Measurements from ENCODE around the gene EED. TPM values are rescaled to one million over a fixed set of nuclear protein-coding genes. Genes with fewer than 3 reads are reported as not detected.
A peak's percentile ranks its signal among the peaks of the same experiment; 100 is the strongest.
"Not testable (repeated sequence)": the region's sequence is repeated elsewhere in the genome, so short reads cannot be mapped to it uniquely, and the experiment has no call there.

Gene EED
- total RNA-seq, 2 donors from 2014 or later, result 78.2 to 89.2 TPM

DNA sequence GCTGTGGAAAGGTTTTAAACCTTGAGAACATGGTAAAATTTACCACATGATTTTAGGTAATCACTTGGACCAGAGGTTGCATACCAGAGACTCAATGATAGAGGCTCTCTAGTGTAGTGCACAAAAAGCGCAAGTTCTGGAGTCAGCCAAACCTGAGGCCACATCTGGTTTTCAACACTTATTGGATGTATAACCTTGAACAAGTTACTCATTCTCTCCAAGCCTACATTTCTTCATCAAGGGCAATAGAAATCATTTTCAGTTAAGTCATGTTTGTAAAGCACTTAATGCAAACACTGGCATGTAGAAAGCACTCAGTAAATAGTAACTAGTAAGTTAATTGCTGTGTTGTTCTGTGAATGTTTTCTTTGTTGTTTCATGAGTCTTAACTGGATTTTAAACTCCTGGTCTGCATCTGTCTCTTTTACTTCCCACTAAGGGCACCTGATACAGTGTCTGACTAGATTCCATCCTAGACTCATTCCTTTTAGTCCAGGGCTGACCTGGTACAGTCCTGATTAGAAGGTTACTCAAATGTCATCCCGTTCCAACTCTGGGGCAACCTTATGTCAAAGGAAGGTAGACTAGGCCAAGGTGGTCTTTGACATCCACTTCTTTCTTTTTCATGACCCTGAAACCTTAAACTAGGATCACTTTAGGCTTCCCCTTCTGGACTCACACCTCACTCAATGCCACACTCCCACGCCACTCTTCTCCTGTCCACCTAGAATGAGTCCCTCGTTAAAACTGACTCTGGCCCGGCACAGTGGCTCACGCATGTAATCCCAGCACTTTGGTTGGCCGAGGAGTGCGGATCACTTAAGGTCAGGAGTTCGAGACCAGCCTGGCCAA lies 34.5 kb upstream of the EED start:
- H3K27me3 Mint-ChIP-seq, result no peaks in the 10 kb centered on the region
- H3K27ac Mint-ChIP-seq, result no peak overlapping the region
- no peak overlapping the region for H3K4me3 Mint-ChIP-seq
- H3K36me3 Mint-ChIP-seq (ENCODE audit: low read depth), result peaks cover 4% of the 10 kb centered on the region
- no peaks in the 10 kb centered on the region for H3K9me3 Mint-ChIP-seq
- peaks cover 11% of the 10 kb centered on the region for H3K4me1 Mint-ChIP-seq
- ATAC-seq (replicated peaks), result no peak

DNA sequence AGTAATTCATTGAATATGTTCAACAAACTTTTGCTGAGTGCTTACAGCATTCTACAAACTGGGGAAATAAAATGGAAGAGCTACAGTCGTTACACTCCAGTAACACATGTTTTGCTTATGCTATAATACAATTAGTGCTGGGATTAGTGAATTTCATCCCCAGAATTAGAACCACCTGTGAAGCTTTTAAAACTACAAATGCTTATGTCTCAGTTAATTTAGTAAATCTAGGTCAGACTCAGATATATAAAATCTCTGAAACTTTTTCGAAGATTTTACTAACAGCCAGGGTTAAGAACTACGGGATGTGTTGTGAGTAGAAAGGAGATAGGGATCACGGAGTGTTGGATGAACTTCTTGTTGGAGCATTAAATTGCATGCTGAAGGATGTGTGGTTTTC lies 33.7 kb upstream of the EED start:
- Mint-ChIP-seq H3K27me3 (no peaks in the 10 kb centered on the region), H3K4me3 (no peak overlapping the region), H3K9me3 (no peaks in the 10 kb centered on the region), H3K36me3 (ENCODE audit: low read depth) (peaks cover 5% of the 10 kb centered on the region), H3K27ac (no peak overlapping the region), H3K4me1 (peaks cover 11% of the 10 kb centered on the region)
- no peak for ATAC-seq (replicated peaks)

DNA sequence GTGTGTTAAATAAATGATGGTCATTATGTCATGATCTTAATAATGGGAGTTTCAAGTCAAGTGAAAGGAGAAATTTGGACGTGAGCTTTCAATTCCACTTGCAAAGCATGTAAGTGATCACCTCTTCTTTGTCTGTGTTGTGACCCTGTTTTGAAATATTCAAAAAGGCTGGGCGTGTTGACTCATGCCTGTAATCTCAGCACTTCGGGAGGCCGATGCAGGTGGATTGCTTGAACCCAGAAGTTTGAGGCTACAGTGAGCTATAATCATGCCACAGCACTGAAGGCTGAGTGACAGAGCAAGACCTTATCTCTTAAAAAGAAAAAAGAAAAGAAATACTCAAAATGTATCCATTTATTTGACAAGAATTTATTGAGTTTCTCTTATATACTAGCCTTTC lies 32.9 kb upstream of the EED start:
- ATAC-seq (replicated peaks), result peak; percentile 37
- no peaks in the 10 kb centered on the region for H3K9me3 Mint-ChIP-seq
- no peak overlapping the region for H3K4me3 Mint-ChIP-seq
- H3K27me3 Mint-ChIP-seq, result no peaks in the 10 kb centered on the region
- peaks cover 5% of the 10 kb centered on the region for H3K36me3 Mint-ChIP-seq (ENCODE audit: low read depth)
- H3K4me1 Mint-ChIP-seq, result peaks cover 11% of the 10 kb centered on the region
- no peak overlapping the region for H3K27ac Mint-ChIP-seq

DNA sequence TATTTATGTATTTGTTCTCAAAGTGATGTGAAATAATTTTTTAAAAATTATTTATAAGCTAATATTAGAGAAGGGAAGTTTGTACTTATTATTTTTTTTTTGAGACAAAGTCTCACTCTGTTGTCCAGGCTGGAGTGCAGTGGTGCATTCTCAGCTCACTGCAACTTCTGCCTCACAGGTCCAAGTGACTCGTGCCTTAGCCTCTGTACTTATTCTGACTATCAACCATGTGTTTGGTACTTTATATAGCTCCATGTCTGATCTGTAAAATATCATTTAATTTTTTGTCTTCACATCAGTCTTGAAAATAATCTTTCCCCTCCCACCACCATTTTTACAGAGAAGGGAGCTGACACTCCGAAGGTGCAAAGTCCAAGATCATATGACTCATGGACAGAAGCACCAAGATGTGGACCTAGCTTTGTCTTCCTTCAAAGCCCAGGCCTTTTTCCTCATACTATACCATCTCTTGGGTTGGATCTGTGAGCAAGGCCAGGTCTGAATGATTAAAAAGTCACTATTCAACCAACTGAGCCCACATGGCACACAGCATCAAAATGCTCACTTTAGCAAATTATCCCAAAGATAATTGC lies 32.4 kb upstream of the EED start:
- H3K9me3 Mint-ChIP-seq, result no peaks in the 10 kb centered on the region
- peaks cover 11% of the 10 kb centered on the region for H3K4me1 Mint-ChIP-seq
- no peak overlapping the region for H3K27ac Mint-ChIP-seq
- ATAC-seq (replicated peaks), result no peak
- no peaks in the 10 kb centered on the region for H3K27me3 Mint-ChIP-seq
- peak overlapping the region; percentile 9 for H3K4me3 Mint-ChIP-seq
- peaks cover 5% of the 10 kb centered on the region for H3K36me3 Mint-ChIP-seq (ENCODE audit: low read depth)

DNA sequence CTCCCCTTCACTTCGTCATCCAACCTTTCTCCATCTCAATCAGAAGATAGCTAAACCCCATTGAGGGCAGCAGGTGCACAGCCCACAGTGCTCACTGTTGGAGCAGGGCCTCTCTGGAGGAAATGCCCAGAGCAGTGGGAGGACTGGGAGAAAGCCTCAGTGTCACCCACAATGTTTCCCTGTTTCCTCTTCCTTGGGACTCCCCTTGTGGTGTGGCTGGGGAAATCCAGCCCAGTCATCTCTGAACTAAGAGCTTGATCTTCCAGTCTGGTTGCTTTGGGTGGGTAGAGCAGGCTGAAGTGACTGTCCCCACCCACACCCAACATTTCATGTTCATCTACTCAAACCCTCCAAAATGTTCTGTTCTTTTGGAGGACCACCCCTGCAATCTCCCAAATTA lies 29.8 kb upstream of the EED start:
- peak; percentile 82 for ATAC-seq (replicated peaks)
- H3K9me3 Mint-ChIP-seq, result no peaks in the 10 kb centered on the region
- H3K27ac Mint-ChIP-seq, result peak overlapping the region; percentile 82
- peaks cover 5% of the 10 kb centered on the region for H3K36me3 Mint-ChIP-seq (ENCODE audit: low read depth)
- no peaks in the 10 kb centered on the region for H3K27me3 Mint-ChIP-seq
- H3K4me3 Mint-ChIP-seq, result peak overlapping the region; percentile 49
- peaks cover 26% of the 10 kb centered on the region for H3K4me1 Mint-ChIP-seq

DNA sequence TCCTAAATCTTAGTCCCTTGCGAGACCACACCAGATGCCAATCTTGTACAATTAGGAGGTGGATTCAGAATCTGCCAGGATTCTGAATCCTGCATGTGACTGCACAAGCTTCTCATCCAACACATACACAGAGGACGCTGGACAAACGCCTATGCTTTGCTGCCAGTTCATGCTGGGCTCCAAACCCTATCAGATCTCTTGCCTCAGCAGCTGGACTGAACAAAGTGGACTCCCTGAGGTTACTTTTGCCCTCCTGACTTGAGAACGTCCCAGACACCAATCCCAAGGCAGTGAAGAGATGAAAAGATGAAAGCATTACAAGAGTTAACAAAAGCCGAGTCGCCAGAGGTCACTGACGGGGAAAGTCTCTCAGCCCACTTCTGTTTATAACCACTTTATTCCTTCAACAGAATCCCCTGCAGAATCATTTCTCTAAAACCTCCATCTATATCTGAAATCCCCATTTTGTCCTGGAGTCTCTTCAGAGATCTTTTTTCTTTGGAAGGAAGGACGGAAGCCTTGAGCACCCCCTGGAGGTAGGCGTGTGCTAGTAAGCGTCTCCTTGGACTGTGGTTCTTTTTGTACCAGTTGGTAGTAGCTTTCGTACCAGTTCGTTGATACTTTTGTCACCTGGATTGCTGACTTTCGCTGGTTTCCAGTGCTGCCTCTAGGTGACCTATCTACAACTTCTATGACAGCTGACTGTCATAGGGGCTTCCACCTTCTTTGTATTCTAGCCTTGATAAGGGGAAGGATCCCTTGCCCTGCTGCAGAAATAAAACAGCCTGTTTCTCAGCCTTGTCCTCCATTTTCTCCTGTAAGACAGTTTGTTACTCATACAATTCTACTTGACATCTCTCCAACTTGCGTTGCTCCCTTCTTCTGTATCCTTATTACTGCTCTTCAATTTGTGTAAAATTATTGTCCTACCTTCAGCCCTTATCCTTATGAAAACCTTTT lies 26.1 kb upstream of the EED start:
- peak; percentile 25 for ATAC-seq (replicated peaks)
- peaks cover 5% of the 10 kb centered on the region for H3K36me3 Mint-ChIP-seq (ENCODE audit: low read depth)
- no peaks in the 10 kb centered on the region for H3K9me3 Mint-ChIP-seq
- peaks cover 25% of the 10 kb centered on the region for H3K4me1 Mint-ChIP-seq
- H3K27me3 Mint-ChIP-seq, result peaks cover 3% of the 10 kb centered on the region
- peak overlapping the region; percentile 91 for H3K27ac Mint-ChIP-seq
- H3K4me3 Mint-ChIP-seq, result peak overlapping the region; percentile 79

DNA sequence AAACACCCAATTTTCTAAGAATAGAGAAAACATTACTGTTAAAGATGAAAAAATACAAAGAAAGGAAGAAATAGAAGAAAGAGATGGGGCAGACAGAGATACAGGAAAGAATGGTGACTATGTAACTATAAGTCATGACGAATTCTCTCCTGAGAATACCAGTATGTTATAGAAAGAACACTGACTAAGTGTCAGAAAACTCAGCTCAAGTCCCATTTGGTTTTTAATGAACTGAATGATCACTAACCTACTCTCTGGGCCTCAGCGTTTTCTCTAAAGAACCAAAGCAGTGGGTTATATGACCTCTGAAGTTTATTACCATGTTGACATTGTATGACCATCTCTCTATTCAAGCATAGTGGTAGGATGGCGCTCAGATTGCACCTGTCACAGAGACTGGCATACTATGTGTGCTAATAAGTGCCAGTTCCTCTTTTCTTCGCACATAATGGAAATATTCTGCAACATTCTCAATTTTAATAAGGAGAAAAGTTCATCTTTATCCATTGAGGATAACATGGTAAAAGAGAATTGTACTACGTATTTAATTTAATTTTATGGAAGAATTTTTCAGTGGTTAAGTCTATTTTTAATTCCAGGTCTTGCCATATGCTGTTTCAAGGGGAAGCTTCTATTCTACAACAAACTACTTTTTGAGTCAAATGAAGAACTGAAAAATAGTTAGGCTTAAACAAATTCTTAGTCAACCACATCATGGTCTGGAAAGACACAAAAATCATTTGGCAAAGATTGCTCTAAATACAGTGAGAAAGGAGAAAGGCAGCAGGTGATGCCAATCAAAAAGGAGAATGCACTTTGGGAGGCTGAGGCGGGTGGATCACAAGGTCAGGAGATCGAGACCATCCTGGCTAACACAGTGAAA lies 25.0 kb upstream of the EED start:
- Mint-ChIP-seq H3K27me3 (peaks cover 3% of the 10 kb centered on the region), H3K4me3 (peak overlapping the region; percentile 79), H3K4me1 (peaks cover 22% of the 10 kb centered on the region), H3K36me3 (ENCODE audit: low read depth) (peaks cover 5% of the 10 kb centered on the region), H3K9me3 (peaks cover 6% of the 10 kb centered on the region), H3K27ac (peak overlapping the region; percentile 91)
- ATAC-seq (replicated peaks), result peak; percentile 59

DNA sequence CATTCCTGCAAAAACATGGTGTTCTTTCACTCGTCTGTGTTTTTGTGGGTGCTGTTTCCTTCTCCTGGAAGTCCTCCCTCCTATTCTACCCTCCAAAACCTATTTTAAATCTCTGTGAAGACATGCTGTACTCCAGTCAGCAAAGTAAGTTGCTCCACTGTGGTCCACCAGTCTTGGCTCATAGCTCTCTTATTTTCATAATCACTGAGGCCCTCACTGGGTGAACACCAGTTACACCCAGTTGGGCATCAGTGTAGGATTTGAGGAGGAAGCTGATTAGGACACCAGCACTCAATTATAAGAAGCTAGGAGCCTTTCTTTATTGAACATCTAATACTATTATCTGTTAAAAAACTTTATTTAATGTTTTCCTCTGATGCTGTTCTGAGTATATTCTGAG lies 23.9 kb upstream of the EED start:
- no peaks in the 10 kb centered on the region for H3K36me3 Mint-ChIP-seq (ENCODE audit: low read depth)
- peak overlapping the region; percentile 63 for H3K27ac Mint-ChIP-seq
- peaks cover 3% of the 10 kb centered on the region for H3K27me3 Mint-ChIP-seq
- no peak for ATAC-seq (replicated peaks)
- H3K4me3 Mint-ChIP-seq, result peak overlapping the region; percentile 45
- peaks cover 6% of the 10 kb centered on the region for H3K9me3 Mint-ChIP-seq
- peaks cover 19% of the 10 kb centered on the region for H3K4me1 Mint-ChIP-seq

DNA sequence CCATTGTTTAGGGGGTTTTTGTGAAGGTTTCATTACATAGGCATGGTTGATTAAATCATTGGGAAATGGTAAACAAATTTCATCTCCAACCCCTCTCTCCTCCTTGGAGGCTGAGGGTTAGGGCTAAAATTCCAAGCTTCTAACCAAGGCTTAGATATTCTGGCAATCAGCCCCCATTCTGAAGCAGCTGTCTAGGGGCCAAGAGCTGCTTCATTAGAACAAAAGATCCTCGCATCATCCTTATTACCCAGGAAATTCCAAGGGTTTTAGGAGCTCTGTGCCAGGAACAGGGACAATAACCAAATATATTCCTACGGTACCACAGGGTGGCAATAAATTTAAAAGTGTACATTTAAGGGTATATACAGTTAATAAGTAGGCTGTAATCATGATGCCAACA lies 22.5 kb upstream of the EED start:
- no peak overlapping the region for H3K27ac Mint-ChIP-seq
- H3K4me1 Mint-ChIP-seq, result peaks cover 19% of the 10 kb centered on the region
- no peak for ATAC-seq (replicated peaks)
- peaks cover 3% of the 10 kb centered on the region for H3K27me3 Mint-ChIP-seq
- no peak overlapping the region for H3K4me3 Mint-ChIP-seq
- H3K9me3 Mint-ChIP-seq, result peaks cover 6% of the 10 kb centered on the region
- H3K36me3 Mint-ChIP-seq (ENCODE audit: low read depth), result no peaks in the 10 kb centered on the region

DNA sequence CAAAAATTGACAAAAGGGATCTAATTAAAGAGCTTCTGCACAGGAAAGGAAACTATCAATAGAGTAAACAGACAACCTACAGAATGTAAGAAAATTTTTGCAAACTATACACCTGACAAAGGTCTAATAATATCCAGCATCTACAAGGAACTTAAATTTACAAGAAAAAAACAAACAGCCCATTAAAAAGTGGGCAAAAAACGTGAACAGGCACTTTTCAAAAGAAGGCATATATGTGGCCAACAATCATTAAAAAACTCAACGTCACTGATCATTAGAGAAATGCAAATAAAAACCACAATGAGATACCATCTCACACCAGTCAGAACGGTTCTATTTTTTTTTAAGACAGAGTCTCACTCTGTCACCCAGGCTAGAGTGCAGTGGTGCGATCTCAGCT lies 20.0 kb upstream of the EED start:
- H3K36me3 Mint-ChIP-seq (ENCODE audit: low read depth); H3K4me3 Mint-ChIP-seq; ATAC-seq (replicated peaks); H3K27me3 Mint-ChIP-seq; H3K27ac Mint-ChIP-seq; H3K9me3 Mint-ChIP-seq: not testable (repeated sequence)
- H3K4me1 Mint-ChIP-seq, result peaks cover 29% of the 10 kb centered on the region

DNA sequence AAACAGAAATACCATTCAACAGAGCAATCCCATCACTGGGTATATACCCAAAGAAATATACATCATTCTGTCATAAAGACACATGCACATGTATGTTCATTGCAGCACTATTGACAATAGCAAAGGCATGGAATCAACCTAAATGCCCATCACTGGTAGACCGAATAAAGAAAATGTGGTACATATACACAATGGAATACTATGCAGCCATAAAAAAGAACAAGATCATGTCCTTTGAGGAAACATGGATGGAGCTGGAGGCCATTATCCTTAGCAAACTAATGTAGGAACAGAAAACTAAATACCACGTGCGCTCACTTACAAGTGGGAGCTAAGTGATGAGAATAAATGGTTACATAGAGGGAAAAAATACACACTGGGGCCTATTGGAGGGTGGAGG lies 19.2 kb upstream of the EED start:
- H3K9me3 Mint-ChIP-seq; ATAC-seq (replicated peaks); H3K4me3 Mint-ChIP-seq; H3K27ac Mint-ChIP-seq; H3K36me3 Mint-ChIP-seq (ENCODE audit: low read depth); H3K27me3 Mint-ChIP-seq: not testable (repeated sequence)
- H3K4me1 Mint-ChIP-seq, result peaks cover 32% of the 10 kb centered on the region

DNA sequence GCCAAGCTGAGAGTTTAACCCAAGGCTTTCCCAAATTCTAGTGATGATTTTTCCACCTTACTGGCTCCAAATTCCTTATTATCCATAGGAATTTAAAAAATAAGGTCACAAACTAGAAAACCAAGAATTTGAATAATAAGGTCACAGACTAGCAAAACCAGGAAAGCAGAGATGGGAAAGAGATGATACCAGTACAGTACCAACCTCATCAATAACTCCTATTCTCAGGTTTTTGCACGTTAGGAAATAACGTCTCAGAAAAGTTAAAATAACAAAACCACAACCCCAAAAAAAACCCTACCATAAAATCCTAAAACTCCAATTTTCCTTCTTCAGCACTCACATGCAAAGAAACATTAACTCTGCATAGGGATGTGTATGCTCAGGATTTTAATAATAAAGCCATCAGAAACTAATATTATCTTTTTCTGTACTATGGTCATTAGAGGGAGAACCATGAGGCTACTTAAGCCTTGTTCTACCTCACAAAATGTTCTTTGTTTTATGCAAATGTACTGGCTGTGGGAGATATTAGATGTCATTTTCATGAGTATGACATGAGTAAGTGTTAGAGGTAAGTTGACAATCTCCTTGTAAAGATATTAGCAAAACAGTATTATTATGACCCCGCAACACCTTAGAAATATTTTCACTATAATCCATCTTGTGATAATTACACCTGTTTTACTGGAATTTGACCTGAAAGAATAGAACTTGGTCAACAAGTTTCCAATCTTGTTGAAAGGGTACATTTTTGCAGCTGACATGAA lies 16.1 kb upstream of the EED start:
- Mint-ChIP-seq H3K4me3 (peak overlapping the region; percentile 66), H3K27ac (peak overlapping the region; percentile 93), H3K27me3 (no peaks in the 10 kb centered on the region), H3K36me3 (ENCODE audit: low read depth) (no peaks in the 10 kb centered on the region), H3K9me3 (peaks cover 9% of the 10 kb centered on the region), H3K4me1 (peaks cover 35% of the 10 kb centered on the region)
- peak; percentile 91 for ATAC-seq (replicated peaks)

DNA sequence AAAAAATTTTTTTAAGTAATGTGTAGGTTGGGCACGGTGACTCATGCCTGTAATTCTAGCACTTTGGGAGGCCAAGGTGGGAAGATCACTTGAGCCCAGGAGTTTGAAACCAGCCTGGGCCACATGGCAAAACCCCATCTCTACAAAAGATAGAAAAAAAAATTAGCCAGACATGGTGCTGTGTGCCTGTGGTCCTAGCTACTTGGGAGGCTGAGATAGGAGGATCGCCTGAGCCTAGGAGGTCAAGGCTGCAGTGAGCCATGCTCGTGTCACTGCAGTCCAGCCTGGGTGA lies 15.6 kb upstream of the EED start:
- Mint-ChIP-seq H3K4me1 (peaks cover 35% of the 10 kb centered on the region), H3K27ac (peak overlapping the region; percentile 93), H3K4me3 (peak overlapping the region; percentile 66)
- ATAC-seq (replicated peaks), result peak; percentile 72
- not testable (repeated sequence) for H3K9me3 Mint-ChIP-seq; H3K36me3 Mint-ChIP-seq (ENCODE audit: low read depth); H3K27me3 Mint-ChIP-seq

Measured in activated T-helper 17 cell treated with anti-CD3 and anti-CD28 coated beads, Interleukin-2, amount 50 U/mL, for 72 hours (primary cell).